HG02870 (cell line): ENCODE results near the gene P3H3.

Source experiments
- ATAC-seq: cut with Tn5 transposase; IDR thresholded peaks from one replicate; pipeline ENCODE4 v1.9.1; 2021; ENCODE audit warnings: mild to moderate bottlenecking, moderate library complexity; ENCODE audit not compliant: unreplicated experiment

Gene P3H3

GRCh38 chr12:6799147-6799546 is 29.1 kb upstream of the P3H3 start:
- no peak for ATAC-seq

GRCh38 chr12:6807170-6807569 is 21.0 kb upstream of the P3H3 start:
- ATAC-seq, result no peak

- ATAC-seq, result no peak
Observed at GRCh38 chr12:6809056-6809455, 19.2 kb upstream of the P3H3 start.

- ATAC-seq, result no peak
Observed at GRCh38 chr12:6810758-6811157, 17.4 kb upstream of the P3H3 start.

- ATAC-seq, result no peak
Observed at GRCh38 chr12:6813363-6813762, 14.8 kb upstream of the P3H3 start.

- no peak for ATAC-seq
Observed at GRCh38 chr12:6816598-6816997, 11.6 kb upstream of the P3H3 start.

DNA sequence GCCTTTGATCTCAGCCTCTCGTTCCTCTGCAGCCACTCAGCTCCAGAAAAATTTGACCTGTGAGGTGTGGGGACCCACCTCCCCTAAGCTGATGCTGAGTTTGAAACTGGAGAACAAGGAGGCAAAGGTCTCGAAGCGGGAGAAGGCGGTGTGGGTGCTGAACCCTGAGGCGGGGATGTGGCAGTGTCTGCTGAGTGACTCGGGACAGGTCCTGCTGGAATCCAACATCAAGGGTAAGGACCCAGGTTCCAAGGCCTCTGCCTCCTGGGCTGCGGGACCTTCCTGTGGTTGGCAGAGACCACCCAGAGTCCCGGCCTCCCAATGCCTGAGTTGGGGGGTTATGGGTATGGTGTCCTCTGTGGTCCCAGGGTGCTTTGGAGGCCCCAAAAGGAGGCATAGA is 11.1 kb upstream of the P3H3 start:
- no peak for ATAC-seq

DNA sequence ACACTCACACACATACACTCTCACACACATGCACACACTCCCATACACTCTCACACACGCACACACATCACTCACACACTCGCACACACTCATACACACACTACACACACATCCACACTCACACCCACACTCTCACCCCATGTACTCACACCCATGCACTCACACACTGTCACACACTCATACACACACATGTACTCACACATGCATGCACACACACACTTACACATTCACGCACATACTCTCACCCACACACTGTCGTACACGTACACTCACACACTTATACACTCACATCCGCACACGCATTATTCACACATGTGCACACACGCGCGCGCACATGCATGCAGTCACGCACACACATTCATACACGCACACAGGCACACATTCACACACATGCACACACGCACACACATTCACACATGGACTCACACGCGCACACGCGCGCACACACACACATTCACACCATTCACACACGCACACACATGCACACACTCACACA is 10.5 kb upstream of the P3H3 start:
- ATAC-seq, result no peak

DNA sequence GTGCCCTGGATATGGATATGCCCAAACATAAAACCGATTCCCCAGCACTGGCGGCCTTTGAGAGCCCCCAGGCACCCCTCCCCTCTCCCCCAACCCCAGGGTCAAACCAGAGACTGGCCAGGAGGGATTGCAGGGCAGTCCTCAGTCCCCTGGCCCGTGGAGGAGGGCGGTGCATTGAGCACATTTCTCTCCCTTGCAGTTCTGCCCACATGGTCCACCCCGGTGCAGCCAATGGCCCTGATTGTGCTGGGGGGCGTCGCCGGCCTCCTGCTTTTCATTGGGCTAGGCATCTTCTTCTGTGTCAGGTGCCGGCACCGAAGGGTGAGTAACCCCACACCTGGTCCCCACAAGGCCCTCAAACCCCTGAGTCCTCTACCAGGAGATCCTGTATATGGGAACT is 10.0 kb upstream of the P3H3 start:
- no peak for ATAC-seq

DNA sequence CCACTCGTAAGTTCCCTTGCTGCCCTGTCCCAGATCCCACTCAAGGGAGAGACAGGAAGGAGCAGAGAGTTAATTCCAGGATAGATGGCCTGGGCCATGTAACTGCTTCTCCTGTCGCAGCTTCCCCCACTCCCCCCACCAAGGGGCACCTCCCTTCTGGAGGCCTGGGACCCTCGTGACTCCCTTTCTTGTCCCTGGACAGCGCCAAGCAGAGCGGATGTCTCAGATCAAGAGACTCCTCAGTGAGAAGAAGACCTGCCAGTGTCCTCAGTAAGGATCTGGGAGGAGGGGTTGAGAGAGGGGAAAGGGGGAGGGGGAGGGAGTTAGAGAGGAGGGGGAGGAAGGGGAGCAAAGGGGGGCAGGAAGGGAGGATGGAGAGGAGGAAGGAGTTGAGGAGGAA is 9.6 kb upstream of the P3H3 start:
- ATAC-seq, result no peak

DNA sequence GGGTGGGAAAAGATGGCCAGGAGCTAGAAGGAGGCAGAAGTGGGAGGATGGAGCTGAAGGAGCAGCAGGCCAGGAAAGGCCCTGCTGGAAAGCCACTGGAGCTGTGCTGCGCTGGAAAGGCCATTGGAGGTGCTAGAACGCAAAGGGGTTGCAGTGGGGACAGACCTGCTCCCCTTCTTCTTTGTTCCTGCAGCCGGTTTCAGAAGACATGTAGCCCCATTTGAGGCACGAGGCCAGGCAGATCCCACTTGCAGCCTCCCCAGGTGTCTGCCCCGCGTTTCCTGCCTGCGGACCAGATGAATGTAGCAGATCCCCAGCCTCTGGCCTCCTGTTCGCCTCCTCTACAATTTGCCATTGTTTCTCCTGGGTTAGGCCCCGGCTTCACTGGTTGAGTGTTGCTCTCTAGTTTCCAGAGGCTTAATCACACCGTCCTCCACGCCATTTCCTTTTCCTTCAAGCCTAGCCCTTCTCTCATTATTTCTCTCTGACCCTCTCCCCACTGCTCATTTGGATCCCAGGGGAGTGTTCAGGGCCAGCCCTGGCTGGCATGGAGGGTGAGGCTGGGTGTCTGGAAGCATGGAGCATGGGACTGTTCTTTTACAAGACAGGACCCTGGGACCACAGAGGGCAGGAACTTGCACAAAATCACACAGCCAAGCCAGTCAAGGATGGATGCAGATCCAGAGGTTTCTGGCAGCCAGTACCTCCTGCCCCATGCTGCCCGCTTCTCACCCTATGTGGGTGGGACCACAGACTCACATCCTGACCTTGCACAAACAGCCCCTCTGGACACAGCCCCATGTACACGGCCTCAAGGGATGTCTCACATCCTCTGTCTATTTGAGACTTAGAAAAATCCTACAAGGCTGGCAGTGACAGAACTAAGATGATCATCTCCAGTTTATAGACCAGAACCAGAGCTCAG is 8.8 kb upstream of the P3H3 start:
- ATAC-seq, result no peak

DNA sequence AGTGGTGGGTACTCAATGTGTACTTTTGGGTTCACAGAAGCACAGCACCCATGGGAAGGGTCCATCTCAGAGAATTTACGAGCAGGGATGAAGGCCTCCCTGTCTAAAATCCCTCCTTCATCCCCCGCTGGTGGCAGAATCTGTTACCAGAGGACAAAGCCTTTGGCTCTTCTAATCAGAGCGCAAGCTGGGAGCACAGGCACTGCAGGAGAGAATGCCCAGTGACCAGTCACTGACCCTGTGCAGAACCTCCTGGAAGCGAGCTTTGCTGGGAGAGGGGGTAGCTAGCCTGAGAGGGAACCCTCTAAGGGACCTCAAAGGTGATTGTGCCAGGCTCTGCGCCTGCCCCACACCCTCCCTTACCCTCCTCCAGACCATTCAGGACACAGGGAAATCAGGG is 8.0 kb upstream of the P3H3 start:
- ATAC-seq, result no peak

- ATAC-seq, result no peak
Observed at GRCh38 chr12:6821591-6822425, 6.4 kb upstream of the P3H3 start, which contains the start of gene GPR162. Gene GPR162, plus strand, starts transcription at chr12:6821821. Its CDS starts 2,078 bp downstream, at chr12:6823899.

- ATAC-seq, result no peak
Observed at GRCh38 chr12:6822426-6823135, 5.6 kb upstream of the P3H3 start.

DNA sequence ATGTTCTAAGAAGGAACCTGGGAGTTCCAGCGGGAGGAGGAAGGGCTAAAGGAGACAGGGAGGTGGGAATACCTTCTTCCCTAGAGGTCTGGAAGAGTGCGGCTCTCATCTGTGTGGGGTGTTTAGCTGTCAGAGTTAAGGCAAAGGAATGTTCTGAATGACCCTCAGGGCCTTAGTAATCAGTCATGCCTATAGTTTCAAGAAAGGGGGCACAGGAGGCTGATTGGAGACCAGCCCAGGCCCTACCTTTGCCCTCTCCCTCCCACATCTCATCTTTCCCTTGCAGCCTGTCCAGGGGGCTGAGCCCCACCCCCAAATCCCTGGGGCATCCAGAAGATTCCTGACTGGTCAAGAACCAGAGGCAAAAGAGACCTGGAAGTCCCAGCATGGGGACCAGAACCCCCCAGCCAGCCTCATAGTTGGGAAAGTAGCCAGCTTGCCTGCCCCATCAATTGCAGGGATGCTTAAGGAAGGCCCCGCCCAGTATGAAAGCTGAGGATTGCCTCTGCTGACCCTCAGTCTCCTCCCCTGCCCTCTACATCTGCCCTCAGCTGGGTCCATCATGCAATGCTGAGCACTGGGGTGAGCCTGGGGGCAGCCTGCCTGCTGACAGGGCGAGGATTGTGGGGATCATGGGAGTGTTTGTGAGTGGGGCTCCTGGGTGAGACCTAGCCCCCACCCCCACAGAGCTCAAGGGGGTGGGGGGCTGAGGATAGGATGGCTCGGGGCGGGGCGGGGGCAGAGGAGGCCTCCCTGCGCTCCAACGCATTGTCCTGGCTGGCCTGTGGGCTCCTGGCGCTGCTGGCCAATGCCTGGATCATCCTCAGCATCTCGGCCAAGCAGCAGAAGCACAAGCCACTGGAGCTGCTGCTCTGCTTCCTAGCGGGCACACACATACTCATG is 4.8 kb upstream of the P3H3 start:
- no peak for ATAC-seq

- ATAC-seq, result no peak
Observed at GRCh38 chr12:6824085-6824775, 4.0 kb upstream of the P3H3 start.

DNA sequence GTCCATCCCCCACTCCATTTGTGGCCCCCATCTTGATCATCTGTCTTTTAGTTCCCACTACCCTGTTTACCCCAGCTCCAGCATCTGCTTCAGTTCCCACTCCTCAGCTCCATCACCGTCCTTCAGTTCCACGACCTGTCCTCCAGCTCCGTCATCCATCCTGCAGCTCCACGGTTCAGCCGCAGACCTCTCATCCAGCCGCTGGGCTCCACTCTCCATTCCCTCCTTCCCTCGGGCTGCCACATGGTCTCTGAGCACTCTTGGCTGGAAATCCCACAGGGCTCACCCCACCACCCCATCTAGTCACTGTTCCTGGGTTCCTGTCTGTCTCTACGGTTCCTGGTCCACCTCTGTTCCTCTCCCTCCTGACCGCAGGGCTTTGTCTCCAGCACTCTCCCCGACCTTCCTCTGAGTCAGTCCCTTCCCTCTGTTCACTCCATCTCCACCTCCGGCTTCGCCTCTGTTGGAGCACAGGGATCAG is 3.3 kb upstream of the P3H3 start:
- ATAC-seq, result no peak

- no peak for ATAC-seq
Observed at GRCh38 chr12:6825398-6826124, 2.6 kb upstream of the P3H3 start.
